ENCODE results near the gene FBXO5.

FBXO5 gene

GRCh38 chr6:152978058-152978457 lies 4.8 kb downstream of the FBXO5 start:
- TF ChIP-seq TCF4 (CRISPR knock-in tag; IDR thresholded peaks at IDR 0.05; ENCODE audit: borderline replicate concordance) (no peak), CREB5 (CRISPR knock-in tag; IDR thresholded peaks at IDR 0.05; ENCODE audit: low read depth) (no peak), ZC3H10 (CRISPR knock-in tag; IDR thresholded peaks at IDR 0.05) (no peak), ZNF8 (CRISPR knock-in tag; IDR thresholded peaks at IDR 0.05) (no peak), BACH2 (CRISPR knock-in tag; IDR thresholded peaks at IDR 0.05; ENCODE audit: borderline replicate concordance) (no peak), ESRRG (CRISPR knock-in tag; IDR thresholded peaks at IDR 0.05) (no peak)
- ATAC-seq: no peak

- no peak for ATAC-seq
- TF ChIP-seq TCF4 (CRISPR knock-in tag; IDR thresholded peaks at IDR 0.05; ENCODE audit: borderline replicate concordance) (no peak), ZNF8 (CRISPR knock-in tag; IDR thresholded peaks at IDR 0.05) (no peak), SNAI2 (CRISPR knock-in tag; IDR thresholded peaks at IDR 0.05) (no peak), ZNF70 (CRISPR knock-in tag; IDR thresholded peaks at IDR 0.05) (no peak), PPARA (CRISPR knock-in tag; IDR thresholded peaks at IDR 0.05; ENCODE audit: borderline replicate concordance) (no peak), PATZ1 (CRISPR knock-in tag; IDR thresholded peaks at IDR 0.05; ENCODE audit: borderline replicate concordance) (no peak), RARB (CRISPR knock-in tag; IDR thresholded peaks at IDR 0.05) (no peak), ISL1 (CRISPR knock-in tag; IDR thresholded peaks at IDR 0.05) (no peak), OSR1 (CRISPR knock-in tag; IDR thresholded peaks at IDR 0.05) (no peak), GLIS3 (CRISPR knock-in tag; IDR thresholded peaks at IDR 0.05) (no peak), ZNF565 (CRISPR knock-in tag; conservative IDR thresholded peaks at IDR 0.05; ENCODE audit: low read depth) (no peak)
These were observed 5.3 kb downstream of the FBXO5 start for GRCh38 chr6:152977556-152977955.

GRCh38 chr6:152976749-152977148 lies 6.1 kb downstream of the FBXO5 start:
- no peak for ATAC-seq
- no peak for TF ChIP-seq ARNTL (CRISPR knock-in tag; IDR thresholded peaks at IDR 0.05; ENCODE audit: borderline replicate concordance, low read depth)
- TF ChIP-seq POU6F1 (CRISPR knock-in tag; IDR thresholded peaks at IDR 0.05; ENCODE audit: borderline replicate concordance, low read depth): no peak
- TF ChIP-seq SNAI2 (CRISPR knock-in tag; IDR thresholded peaks at IDR 0.05): no peak
- no peak for TF ChIP-seq ZC3H10 (CRISPR knock-in tag; IDR thresholded peaks at IDR 0.05)
- no peak for TF ChIP-seq BACH2 (CRISPR knock-in tag; IDR thresholded peaks at IDR 0.05; ENCODE audit: borderline replicate concordance)
- no peak for TF ChIP-seq TSHZ2 (CRISPR knock-in tag; IDR thresholded peaks at IDR 0.05)
- TF ChIP-seq CSDC2 (CRISPR knock-in tag; IDR thresholded peaks at IDR 0.05): no peak
- no peak for TF ChIP-seq PPARA (CRISPR knock-in tag; IDR thresholded peaks at IDR 0.05; ENCODE audit: borderline replicate concordance)
- TF ChIP-seq GLIS3 (CRISPR knock-in tag; IDR thresholded peaks at IDR 0.05): no peak
- no peak for TF ChIP-seq CREB5 (CRISPR knock-in tag; IDR thresholded peaks at IDR 0.05; ENCODE audit: low read depth)
- no peak for TF ChIP-seq TOX (CRISPR knock-in tag; IDR thresholded peaks at IDR 0.05; ENCODE audit: borderline replicate concordance)
- no peak for TF ChIP-seq RARB (CRISPR knock-in tag; IDR thresholded peaks at IDR 0.05)
- TF ChIP-seq ZNF565 (CRISPR knock-in tag; conservative IDR thresholded peaks at IDR 0.05; ENCODE audit: low read depth): no peak
